AG09309 (cell line): Measurements from ENCODE around the gene PPP1R1C.

Experiments used
- DNase-seq: peaks from one replicate; pipeline ENCODE4 v3.0.0-alpha.2; 2010; ENCODE audit warnings: low read depth
- H3K4me3 ChIP-seq: 2 replicates; pipeline ENCODE4 v1.5.1; 2011; ENCODE audit warnings: mild to moderate bottlenecking, low read depth, low read length, moderate library complexity; ENCODE audit not compliant: control insufficient read depth
- TF ChIP-seq, protein P1 (sequence below): IDR thresholded peaks from 2 replicates; pipeline ENCODE4 v1.5.1; 2011; ENCODE audit warnings: mild to moderate bottlenecking, low read depth, low read length, inconsistent platforms; ENCODE audit not compliant: insufficient read depth, control insufficient read depth; ENCODE audit errors: missing control alignments

The PPP1R1C gene

GRCh38 chr2:181984814-181985631, 630 bp upstream of the PPP1R1C start:
- TF ChIP-seq, protein P1, sequence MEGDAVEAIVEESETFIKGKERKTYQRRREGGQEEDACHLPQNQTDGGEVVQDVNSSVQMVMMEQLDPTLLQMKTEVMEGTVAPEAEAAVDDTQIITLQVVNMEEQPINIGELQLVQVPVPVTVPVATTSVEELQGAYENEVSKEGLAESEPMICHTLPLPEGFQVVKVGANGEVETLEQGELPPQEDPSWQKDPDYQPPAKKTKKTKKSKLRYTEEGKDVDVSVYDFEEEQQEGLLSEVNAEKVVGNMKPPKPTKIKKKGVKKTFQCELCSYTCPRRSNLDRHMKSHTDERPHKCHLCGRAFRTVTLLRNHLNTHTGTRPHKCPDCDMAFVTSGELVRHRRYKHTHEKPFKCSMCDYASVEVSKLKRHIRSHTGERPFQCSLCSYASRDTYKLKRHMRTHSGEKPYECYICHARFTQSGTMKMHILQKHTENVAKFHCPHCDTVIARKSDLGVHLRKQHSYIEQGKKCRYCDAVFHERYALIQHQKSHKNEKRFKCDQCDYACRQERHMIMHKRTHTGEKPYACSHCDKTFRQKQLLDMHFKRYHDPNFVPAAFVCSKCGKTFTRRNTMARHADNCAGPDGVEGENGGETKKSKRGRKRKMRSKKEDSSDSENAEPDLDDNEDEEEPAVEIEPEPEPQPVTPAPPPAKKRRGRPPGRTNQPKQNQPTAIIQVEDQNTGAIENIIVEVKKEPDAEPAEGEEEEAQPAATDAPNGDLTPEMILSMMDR = no peak
- no peak for DNase-seq
- no peak overlapping the region for H3K4me3 ChIP-seq

GRCh38 chr2:181988154-181988924, 2.7 kb downstream of the PPP1R1C start:
- no peak overlapping the region for H3K4me3 ChIP-seq
- TF ChIP-seq, protein P1 = no peak
- no peak for DNase-seq

DNA sequence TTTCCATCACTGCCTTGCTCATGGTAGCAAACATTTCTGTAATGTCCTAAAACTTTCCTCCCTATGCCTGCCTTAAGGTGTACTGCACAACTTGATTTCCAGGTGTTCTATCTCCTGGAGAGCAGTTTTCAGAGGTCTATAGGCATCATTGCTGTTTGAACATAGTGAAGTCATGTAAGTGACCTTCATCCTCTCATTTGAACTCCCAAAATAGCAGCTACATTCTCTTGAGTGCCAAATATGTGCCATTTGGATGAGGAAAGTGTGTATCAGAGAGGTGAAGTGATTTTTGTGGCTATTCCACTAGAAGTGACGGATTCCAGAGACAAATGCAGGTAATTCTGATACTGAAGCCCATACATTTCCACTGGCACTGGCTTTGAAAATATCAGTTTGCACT, 3.4 kb downstream of the PPP1R1C start:
- H3K4me3 ChIP-seq = no peak overlapping the region
- no peak for DNase-seq
- TF ChIP-seq, protein P1 = no peak

DNA sequence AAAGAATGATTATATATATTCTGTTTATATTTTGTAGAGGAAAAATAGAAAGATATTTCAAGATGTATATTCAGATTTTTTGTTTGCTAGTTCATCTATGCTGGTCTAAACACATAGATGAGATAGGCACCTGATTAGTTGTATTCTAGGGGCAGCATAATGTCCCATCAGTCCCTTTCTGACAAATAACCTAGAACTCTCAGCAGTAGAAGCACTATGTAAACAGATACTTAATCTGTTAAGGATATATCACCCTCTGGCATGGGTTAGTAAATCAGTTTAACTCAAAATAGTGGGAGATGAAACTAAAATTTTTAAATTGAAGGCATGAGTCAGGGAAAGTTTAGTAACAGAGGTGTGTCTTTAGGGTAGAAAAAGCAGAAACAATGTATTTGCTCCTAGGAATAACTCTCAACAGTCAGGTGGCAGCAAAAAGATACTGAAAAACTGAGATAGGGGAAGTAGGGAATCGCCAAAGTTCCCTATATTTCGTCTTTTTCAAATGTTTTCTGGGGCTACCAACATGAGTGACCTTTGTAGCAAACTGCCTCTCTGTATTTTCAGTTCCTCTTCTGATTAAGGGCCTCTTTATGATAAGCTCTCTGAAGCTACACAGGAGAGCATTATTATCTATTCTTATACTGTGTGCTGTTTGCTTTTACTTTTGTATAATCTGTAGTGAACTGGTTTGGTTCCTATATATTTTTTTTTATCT, 5.7 kb downstream of the PPP1R1C start:
- H3K4me3 ChIP-seq = no peak overlapping the region
- no peak for DNase-seq
- TF ChIP-seq, protein P1 = no peak

DNA sequence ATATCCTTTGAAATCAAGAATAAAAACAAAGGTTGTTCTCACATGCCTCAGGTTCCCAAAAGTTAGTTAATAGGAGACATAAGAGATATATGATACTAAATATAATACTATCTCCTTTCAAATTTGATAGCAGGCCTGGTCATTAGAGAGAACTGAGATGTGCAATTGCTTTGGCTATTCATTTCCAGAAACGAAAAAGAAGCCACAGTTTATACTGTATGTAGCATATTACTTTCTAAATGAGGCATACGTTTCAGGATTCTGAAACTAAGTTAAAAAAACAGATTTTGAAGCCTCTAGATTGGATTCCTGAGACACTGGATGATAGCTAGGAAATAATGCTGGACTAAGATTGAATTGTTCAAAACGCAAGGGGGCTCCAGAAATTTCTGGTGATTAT, 7.1 kb downstream of the PPP1R1C start:
- DNase-seq = no peak
- TF ChIP-seq, protein P1 = no peak
- no peak overlapping the region for H3K4me3 ChIP-seq

DNA sequence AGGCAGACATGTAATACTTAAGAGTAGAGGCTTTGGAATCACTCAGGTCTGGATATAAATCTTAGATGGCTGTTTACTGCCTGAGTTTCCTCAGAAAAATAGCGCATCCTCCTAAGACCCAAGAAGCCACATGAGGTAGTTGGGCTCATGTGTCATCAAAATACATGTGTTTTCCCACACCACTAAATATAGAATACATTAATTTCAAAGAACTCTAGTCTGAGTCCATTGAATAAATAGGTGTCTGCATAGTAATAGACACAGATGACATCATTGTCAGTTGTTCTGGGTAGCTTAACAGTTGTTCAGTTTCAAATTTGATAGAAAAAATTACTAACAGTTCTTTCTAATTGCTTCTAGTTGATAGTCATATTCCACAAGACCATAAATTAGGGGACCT, 9.6 kb downstream of the PPP1R1C start:
- TF ChIP-seq, protein P1 = no peak
- H3K4me3 ChIP-seq = no peak overlapping the region
- DNase-seq = no peak
